ENCODE measurements around the gene PCED1B.
"Not testable (repeated sequence)": the region's sequence is repeated elsewhere in the genome, so short reads cannot be mapped to it uniquely, and the experiment has no call there.

PCED1B gene

GRCh38 chr12:47244835-47245234 lies 165.4 kb downstream of the PCED1B start:
- FAIRE-seq: no peak

- FAIRE-seq: no peak
Measured at GRCh38 chr12:47245623-47246022, 166.2 kb downstream of the PCED1B start.

- FAIRE-seq: no peak
Measured at GRCh38 chr12:47247418-47247817, 168.0 kb downstream of the PCED1B start.

- FAIRE-seq: no peak
Measured at GRCh38 chr12:47249082-47249481, 169.7 kb downstream of the PCED1B start.

GRCh38 chr12:47249719-47250357 lies 170.4 kb downstream of the PCED1B start:
- no peak for FAIRE-seq

- FAIRE-seq: no peak
Measured at GRCh38 chr12:47251919-47252318, 172.5 kb downstream of the PCED1B start.

GRCh38 chr12:47264951-47265350 lies 185.5 kb downstream of the PCED1B start:
- no peak for FAIRE-seq

GRCh38 chr12:47265391-47265790 lies 186.0 kb downstream of the PCED1B start:
- FAIRE-seq: no peak

- FAIRE-seq: no peak
Measured at GRCh38 chr12:47267571-47267970, 188.2 kb downstream of the PCED1B start.

GRCh38 chr12:47268501-47269454 lies 189.4 kb downstream of the PCED1B start:
- no peak for FAIRE-seq

GRCh38 chr12:47269916-47270315 lies 190.5 kb downstream of the PCED1B start:
- no peak for FAIRE-seq

- no peak for FAIRE-seq
Measured at GRCh38 chr12:47270782-47271664, 191.6 kb downstream of the PCED1B start.

- FAIRE-seq: no peak
Measured at GRCh38 chr12:47271800-47272239, 192.4 kb downstream of the PCED1B start.

GRCh38 chr12:47272412-47273190 lies 193.2 kb downstream of the PCED1B start:
- FAIRE-seq: no peak

- no peak for FAIRE-seq
Measured at GRCh38 chr12:47273191-47273626, 193.8 kb downstream of the PCED1B start.

GRCh38 chr12:47274760-47275159 lies 195.3 kb downstream of the PCED1B start:
- no peak for FAIRE-seq

GRCh38 chr12:47276253-47276620 lies 196.8 kb downstream of the PCED1B start:
- FAIRE-seq: no peak

GRCh38 chr12:47276621-47277309 lies 197.3 kb downstream of the PCED1B start:
- no peak for FAIRE-seq

- FAIRE-seq: no peak
Measured at GRCh38 chr12:47277972-47278448, 198.6 kb downstream of the PCED1B start.

- FAIRE-seq: not testable (repeated sequence)
Measured at GRCh38 chr12:47279758-47280157, 200.3 kb downstream of the PCED1B start.

GRCh38 chr12:47280543-47281300 lies 201.3 kb downstream of the PCED1B start:
- FAIRE-seq: no peak

Data from A204.1 (cell line).